HG03095 (cell line): Measurements from ENCODE around the gene RNF223.
"Not testable (repeated sequence)": the region's sequence is repeated elsewhere in the genome, so short reads cannot be mapped to it uniquely, and the experiment has no call there.

ENCODE experiments used
- ATAC-seq: cut with Tn5 transposase; IDR thresholded peaks from one replicate; pipeline ENCODE4 v1.9.1; 2021; ENCODE audit warnings: moderate library complexity; ENCODE audit not compliant: unreplicated experiment

The RNF223 gene

DNA sequence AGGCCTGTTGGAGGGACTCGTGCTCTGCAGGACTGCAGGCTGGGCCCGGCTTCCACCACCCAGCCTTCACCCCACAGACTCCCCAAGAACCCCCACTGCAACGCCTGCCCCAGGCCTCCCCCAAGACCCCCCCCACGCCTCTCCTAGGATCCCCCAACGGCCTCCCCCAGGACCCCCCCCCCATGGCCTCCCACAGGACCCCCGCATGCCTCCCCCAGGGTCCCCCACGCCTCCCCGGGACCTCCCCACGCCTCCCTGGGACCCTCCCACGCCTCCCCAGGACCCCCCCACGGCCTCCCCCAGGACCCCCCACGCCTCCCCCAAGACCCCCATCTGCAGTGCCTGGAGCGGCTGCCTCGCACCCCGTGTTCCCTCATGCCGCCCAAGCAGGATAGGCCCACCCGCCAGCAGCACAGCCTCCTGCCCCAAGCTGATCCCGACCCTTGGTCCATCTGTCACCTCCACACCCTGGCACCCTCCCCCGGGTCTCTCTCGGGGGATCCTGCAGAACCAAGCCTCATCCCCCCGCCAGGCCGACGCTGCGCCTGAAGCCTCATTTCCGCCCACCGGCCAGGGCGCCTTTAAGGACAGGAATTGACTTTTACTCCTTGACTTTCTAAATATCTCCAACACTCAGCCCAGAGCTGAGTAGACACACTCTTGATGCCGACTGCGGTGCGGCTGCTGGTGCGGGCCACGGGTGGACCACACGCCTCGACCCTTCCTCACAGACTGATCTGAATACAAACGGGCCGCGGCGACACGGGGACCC lies 14.1 kb upstream of the RNF223 start:
- ATAC-seq, result no peak

- no peak for ATAC-seq
Measured at GRCh38 chr1:1087351-1088028, 13.4 kb upstream of the RNF223 start.

GRCh38 chr1:1086911-1087341 lies 12.8 kb upstream of the RNF223 start:
- no peak for ATAC-seq

- no peak for ATAC-seq
Measured at GRCh38 chr1:1085911-1086841, 12.1 kb upstream of the RNF223 start.

GRCh38 chr1:1085171-1085841 lies 11.2 kb upstream of the RNF223 start:
- ATAC-seq, result no peak

DNA sequence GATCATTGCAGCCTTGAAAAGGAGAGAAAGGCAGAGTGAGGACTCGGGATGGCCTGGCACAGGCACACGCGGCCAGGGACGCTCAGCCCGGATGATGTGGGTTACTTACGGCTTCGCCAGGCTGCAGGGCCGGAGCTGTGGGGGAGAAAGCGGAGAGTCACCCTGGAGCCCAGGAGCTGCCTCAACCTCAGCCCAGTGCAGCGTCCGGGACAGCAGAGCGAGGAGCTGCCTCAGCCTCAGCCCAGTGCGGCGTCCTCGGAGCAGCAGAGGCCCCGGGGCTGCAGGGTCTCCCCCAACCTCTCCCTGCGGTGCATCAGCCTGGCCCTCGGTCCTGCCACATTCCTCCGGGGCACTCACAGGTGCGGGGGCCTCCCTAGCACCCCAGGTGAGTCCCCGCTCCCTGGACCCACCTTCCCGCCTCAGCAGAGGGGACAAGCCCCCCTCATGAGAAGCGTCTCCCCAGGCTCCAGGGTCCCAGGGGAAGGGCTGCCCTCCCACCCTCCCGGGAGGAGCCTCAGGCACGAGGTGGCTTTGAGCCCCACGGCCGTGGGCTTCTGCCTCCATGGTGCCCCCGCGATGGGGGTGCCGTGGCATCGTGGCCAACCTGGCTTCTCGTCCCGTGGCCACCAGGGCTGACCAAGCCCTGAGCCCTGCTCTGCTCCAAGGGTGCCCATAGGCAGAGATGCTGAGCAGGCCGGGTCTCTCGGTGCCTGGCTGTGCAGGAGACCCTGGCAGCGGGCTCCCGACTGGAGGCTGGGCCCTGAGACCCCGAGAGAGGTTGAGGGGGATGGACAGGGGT lies 10.5 kb upstream of the RNF223 start:
- no peak for ATAC-seq

GRCh38 chr1:1083416-1084371 lies 9.6 kb upstream of the RNF223 start:
- ATAC-seq, result no peak

DNA sequence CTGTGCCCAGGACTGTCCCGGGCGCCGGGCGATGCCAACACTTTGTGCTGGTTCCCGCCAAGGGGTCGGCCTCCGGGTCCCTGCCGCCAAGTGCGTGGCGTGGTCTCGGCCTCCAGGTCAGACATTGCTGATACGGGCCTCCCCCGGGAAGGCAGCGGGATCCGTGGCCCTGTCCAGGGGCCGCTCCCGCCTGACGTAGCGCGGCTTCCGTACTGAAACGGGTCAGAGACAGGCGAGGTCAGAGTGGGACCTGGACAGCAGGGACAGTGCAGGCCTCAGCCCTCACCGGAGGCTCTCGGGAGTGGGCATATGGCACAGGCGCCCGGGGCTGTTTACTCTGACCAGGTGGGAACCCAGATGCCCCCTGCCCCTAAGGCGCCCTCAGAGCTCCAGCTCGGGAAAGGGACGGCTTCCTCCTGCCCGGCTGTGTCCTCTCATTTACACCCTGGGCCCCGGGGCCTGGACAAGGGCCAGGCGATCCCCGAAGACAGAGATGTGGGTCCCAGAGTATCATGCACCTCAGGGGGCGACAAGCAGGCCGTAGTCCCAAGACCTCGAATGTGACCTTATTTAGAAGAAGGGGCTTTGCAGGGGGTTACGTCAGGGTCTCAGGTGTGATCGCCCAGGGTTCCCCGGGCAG lies 8.8 kb upstream of the RNF223 start:
- ATAC-seq, result no peak

- no peak for ATAC-seq
Measured at GRCh38 chr1:1082239-1082775, 8.2 kb upstream of the RNF223 start.

DNA sequence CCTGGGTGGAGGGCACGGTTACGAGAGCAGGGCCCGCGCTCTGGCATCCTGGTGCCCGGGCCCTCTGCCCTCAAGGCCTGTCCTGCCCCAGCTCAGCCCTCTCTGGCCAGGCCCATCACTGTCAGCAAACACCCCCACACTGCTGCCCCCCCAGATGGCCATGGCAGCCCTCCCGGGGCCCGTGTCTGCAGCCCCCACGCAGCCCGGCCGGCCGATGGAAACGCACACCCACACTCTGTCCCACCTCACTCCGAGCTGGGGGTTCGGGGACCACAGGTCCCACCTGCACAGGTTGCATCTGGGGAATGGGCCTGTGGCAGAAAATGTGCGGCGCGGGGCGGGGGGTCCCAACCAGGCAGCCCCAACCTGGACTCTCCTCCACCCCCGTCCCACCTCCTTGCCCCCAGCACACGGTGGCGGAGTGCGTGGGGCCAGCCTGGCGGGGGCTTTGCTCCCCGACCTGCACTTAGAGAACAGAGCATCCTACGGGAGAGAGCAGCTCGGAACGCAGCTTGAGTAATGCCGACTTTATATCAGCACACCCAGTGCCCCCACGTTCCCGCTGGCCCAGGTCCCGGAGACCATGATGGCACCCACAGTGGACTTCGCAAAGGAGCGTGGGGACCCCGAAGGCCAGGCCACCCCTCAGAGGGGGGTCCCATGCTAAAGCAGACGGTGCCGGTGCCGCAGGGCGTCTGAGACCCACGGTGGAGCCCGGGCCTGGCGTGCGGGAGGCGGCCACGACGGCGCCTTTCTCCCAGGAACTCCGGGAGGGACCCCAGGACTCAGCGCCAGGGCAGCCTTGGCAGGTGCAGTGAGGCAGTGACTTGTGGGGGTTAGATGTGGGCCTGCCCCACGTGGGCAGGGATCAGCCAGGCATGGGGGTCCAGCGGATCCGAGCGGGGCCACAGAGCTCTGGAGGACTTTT lies 7.5 kb upstream of the RNF223 start:
- no peak for ATAC-seq

DNA sequence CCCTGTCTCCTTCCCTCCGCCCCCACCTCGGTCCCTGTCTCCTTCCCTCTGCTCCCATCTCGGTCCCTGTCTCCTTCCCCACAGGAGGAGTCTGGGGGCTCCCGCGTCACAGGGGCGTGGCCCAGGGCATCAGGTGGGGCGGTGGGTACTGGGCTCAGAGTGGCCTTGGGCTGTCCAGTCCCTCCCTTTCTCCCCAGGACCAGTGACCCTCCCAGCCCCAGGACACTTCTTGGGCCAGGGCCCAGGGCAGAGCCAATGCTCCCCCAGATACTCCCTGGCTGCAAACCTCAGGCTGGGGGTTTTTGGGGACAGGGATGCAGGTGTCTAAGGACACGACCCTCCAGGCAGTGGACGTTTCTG lies 6.8 kb upstream of the RNF223 start:
- ATAC-seq, result no peak

- ATAC-seq, result no peak
Measured at GRCh38 chr1:1080122-1080757, 6.1 kb upstream of the RNF223 start.

GRCh38 chr1:1079408-1080121 lies 5.5 kb upstream of the RNF223 start:
- ATAC-seq, result no peak

GRCh38 chr1:1077396-1077795 lies 3.3 kb upstream of the RNF223 start:
- not testable (repeated sequence) for ATAC-seq

GRCh38 chr1:1075148-1075935 lies 1.2 kb upstream of the RNF223 start:
- no peak for ATAC-seq
